Brain microvascular endothelial cell (primary cell): Measurements from ENCODE around the gene HOXA11.

Source experiments
- DNase-seq: peaks from one replicate; pipeline ENCODE4 v3.0.0-alpha.2; 2020
- H3K27ac ChIP-seq: fragments of 250-450 bp; sonication (Bioruptor Pico); 2 replicates; pipeline ENCODE4 v1.5.1; 2020; ENCODE audit warnings: mild to moderate bottlenecking, moderate library complexity
- H3K27me3 ChIP-seq: fragments of 250-450 bp; sonication (Bioruptor Pico); replicated peaks from 2 replicates; pipeline ENCODE4 v1.5.1; 2020; ENCODE audit warnings: mild to moderate bottlenecking
- H3K36me3 ChIP-seq: fragments of 250-450 bp; sonication (Bioruptor Pico); replicated peaks from 2 replicates; pipeline ENCODE4 v1.5.1; 2020; ENCODE audit warnings: mild to moderate bottlenecking
- H3K4me3 ChIP-seq: 2 replicates; pipeline ENCODE4 v1.5.1; 2011; ENCODE audit warnings: low read depth, mild to moderate bottlenecking, control low read depth, low read length, moderate library complexity
- CTCF ChIP-seq: IDR thresholded peaks from 2 replicates; pipeline ENCODE4 v1.5.1; 2011; ENCODE audit warnings: low read depth, mild to moderate bottlenecking, moderate library complexity, low read length, control low read depth, inconsistent platforms; ENCODE audit errors: missing control alignments
- in situ Hi-C: cut with HindIII; loops from 2 replicates; pipeline ENCODE4 v1.10.0; 2017; ENCODE audit warnings: low sequenced_read_pairs, low pct_ligation_motif_present

Gene HOXA11

GRCh38 chr7:27209933-27210440 is 25.0 kb upstream of the HOXA11 start:
- no peak for TF ChIP-seq CTCF
- DNase-seq = no peak
- H3K4me3 ChIP-seq = no peak overlapping the region
- H3K27me3 ChIP-seq = peaks cover 95% of the 10 kb centered on the region
- no peak overlapping the region for H3K27ac ChIP-seq
- in situ Hi-C loops = loop anchor here (25.0 kb wide), 1 partner anchor 377 kb away; no protein-coding TSS in a partner anchor
- H3K36me3 ChIP-seq = no peaks in the 10 kb centered on the region

- in situ Hi-C loops = loop anchor here (25.0 kb wide), 1 partner anchor 378 kb away; no protein-coding TSS in a partner anchor
- TF ChIP-seq CTCF = no peak
- H3K4me3 ChIP-seq = no peak overlapping the region
- no peak for DNase-seq
- no peak overlapping the region for H3K27ac ChIP-seq
- no peaks in the 10 kb centered on the region for H3K36me3 ChIP-seq
- H3K27me3 ChIP-seq = peaks cover 95% of the 10 kb centered on the region
Observed at GRCh38 chr7:27208998-27209397, 24.0 kb upstream of the HOXA11 start.

GRCh38 chr7:27207348-27207985 is 22.4 kb upstream of the HOXA11 start:
- H3K36me3 ChIP-seq = no peaks in the 10 kb centered on the region
- H3K27me3 ChIP-seq = peaks cover 94% of the 10 kb centered on the region
- H3K27ac ChIP-seq = no peak overlapping the region
- TF ChIP-seq CTCF = no peak
- no peak overlapping the region for H3K4me3 ChIP-seq
- no peak for DNase-seq
- in situ Hi-C loops = loop anchor here (25.0 kb wide), 1 partner anchor 380 kb away; no protein-coding TSS in a partner anchor

GRCh38 chr7:27205325-27206280 is 20.6 kb upstream of the HOXA11 start:
- in situ Hi-C loops = loop anchor here (25.0 kb wide), 1 partner anchor 382 kb away; no protein-coding TSS in a partner anchor
- Histone ChIP-seq H3K27ac (no peak overlapping the region), H3K36me3 (no peaks in the 10 kb centered on the region), H3K27me3 (peaks cover 94% of the 10 kb centered on the region), H3K4me3 (no peak overlapping the region)
- no peak for DNase-seq
- no peak for TF ChIP-seq CTCF

GRCh38 chr7:27204851-27205322 is 19.9 kb upstream of the HOXA11 start:
- no peak for DNase-seq
- H3K27me3 ChIP-seq = peaks cover 95% of the 10 kb centered on the region
- no peak overlapping the region for H3K4me3 ChIP-seq
- in situ Hi-C loops = loop anchor here (25.0 kb wide), 1 partner anchor 382 kb away; no protein-coding TSS in a partner anchor
- no peaks in the 10 kb centered on the region for H3K36me3 ChIP-seq
- no peak for TF ChIP-seq CTCF
- H3K27ac ChIP-seq = no peak overlapping the region
